ENCODE measurements around the gene CSH1.

CSH1 gene

DNA sequence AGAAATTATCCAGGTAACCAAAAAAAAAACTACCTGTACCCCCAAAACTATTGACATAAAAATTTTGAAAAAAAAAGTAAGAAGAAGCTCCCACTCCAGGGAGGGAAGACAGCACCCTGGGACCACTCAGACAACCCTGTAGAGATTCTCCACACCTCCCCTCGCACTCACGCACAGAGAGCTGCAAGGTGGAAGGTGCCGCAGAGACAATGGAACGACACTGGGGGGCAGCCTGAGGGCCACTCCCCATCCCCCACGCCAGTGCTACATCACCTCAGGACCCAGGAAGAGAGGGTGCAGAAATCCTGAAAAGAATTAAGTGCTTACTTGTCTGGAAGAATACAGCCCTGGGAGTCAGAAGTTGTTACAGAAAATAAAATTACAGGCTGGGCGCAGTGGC lies 40.9 kb upstream of the CSH1 start:
- TF ChIP-seq, protein P1, sequence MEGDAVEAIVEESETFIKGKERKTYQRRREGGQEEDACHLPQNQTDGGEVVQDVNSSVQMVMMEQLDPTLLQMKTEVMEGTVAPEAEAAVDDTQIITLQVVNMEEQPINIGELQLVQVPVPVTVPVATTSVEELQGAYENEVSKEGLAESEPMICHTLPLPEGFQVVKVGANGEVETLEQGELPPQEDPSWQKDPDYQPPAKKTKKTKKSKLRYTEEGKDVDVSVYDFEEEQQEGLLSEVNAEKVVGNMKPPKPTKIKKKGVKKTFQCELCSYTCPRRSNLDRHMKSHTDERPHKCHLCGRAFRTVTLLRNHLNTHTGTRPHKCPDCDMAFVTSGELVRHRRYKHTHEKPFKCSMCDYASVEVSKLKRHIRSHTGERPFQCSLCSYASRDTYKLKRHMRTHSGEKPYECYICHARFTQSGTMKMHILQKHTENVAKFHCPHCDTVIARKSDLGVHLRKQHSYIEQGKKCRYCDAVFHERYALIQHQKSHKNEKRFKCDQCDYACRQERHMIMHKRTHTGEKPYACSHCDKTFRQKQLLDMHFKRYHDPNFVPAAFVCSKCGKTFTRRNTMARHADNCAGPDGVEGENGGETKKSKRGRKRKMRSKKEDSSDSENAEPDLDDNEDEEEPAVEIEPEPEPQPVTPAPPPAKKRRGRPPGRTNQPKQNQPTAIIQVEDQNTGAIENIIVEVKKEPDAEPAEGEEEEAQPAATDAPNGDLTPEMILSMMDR (IDR thresholded peaks at IDR 0.05), result no peak
- H3K9me3 ChIP-seq, result no peaks in the 10 kb centered on the region
- no peak overlapping the region for H3K4me3 ChIP-seq (ENCODE audit: low read depth in 1 of 2, low read length in 1 of 2)
- H3K4me1 ChIP-seq (ENCODE audit: control insufficient read depth in 1 of 2, insufficient read depth in 1 of 2, low read depth in 1 of 2, low read length in 1 of 2), result peaks cover 0 to 2% of the 10 kb centered on the region in 2 experiments
- H3K27me3 ChIP-seq, result peaks cover 5% of the 10 kb centered on the region
- H3K27ac ChIP-seq, result no peak overlapping the region
- H3K36me3 ChIP-seq, result no peaks in the 10 kb centered on the region

DNA sequence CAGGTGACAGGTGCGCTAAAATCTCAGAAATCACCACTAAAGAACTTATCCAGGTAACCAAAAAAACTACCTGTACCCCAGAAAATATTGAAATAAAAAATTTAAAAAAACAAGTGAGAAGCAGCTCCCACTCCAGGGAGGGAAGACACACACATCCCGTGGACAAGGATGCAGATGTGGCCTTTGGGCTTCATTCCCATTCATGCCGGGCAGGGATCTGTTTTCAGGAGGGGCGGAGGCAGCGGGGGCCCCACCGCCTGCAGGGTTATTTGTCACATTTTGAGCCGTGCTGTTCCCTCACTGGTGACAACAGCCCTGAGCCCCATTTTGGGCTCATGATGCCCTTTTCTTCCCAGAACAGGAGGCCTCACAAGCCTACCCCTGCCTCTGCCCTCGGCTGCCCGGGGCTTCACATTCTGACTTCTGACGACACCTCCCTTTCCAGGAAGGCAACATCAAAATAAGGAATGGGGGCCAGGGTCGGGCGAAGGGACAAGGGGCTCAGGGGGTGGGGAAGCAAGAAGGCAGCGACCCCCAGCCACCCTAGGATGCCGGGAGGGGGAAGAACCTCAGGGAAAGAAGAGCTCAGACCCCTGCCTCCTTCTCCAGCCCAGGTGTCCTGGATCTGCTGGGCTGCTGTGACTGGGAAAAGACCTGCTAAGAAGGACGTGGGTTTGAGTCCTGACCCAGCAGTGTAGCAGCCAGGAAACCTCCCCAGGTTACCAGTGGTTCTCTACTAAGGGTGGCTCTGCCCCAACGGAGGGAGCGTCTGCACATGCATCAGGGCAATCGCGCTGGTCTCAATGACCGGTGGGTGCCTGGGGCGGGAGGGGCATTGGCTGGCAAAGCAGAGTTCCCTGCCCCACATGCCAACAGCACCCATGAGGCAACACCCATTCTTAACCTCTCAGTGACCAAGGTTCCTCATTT lies 38.1 kb upstream of the CSH1 start:
- TF ChIP-seq, protein P1 (IDR thresholded peaks at IDR 0.05), result no peak
- Histone ChIP-seq H3K9me3 (no peaks in the 10 kb centered on the region), H3K4me3 (ENCODE audit: low read depth in 1 of 2, low read length in 1 of 2) (no peak overlapping the region), H3K27ac (no peak overlapping the region), H3K36me3 (no peaks in the 10 kb centered on the region), H3K27me3 (peaks cover 12% of the 10 kb centered on the region), H3K4me1 (ENCODE audit: control insufficient read depth in 1 of 2, insufficient read depth in 1 of 2, low read depth in 1 of 2, low read length in 1 of 2) (peaks cover 12 to 13% of the 10 kb centered on the region in 2 experiments)

DNA sequence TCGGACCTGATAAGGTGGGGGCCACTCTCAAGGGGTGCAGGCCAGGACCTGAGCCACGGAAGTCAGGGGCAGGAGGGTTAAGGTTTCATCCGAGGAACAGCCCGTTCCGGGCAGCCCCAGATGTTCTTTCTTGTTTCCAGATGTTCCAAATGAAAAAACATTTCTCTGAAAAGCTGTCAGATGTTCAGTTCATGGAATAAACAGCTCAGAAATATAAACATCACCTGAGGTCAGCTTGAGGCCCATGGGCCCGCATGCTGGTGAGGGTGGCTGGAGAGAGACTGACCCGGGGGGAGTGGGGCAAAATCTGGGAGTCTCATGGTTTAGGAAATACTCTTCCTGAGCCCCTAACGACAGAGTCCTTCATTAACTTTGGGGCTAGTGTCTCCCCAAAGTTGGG lies 37.2 kb upstream of the CSH1 start:
- Histone ChIP-seq H3K4me1 (ENCODE audit: control insufficient read depth in 1 of 2, insufficient read depth in 1 of 2, low read depth in 1 of 2, low read length in 1 of 2) (peaks cover 12 to 13% of the 10 kb centered on the region in 2 experiments), H3K9me3 (no peaks in the 10 kb centered on the region), H3K4me3 (ENCODE audit: low read depth in 1 of 2, low read length in 1 of 2) (no peak overlapping the region), H3K27me3 (peaks cover 12% of the 10 kb centered on the region), H3K27ac (no peak overlapping the region), H3K36me3 (no peaks in the 10 kb centered on the region)
- TF ChIP-seq, protein P1 (IDR thresholded peaks at IDR 0.05), result no peak

DNA sequence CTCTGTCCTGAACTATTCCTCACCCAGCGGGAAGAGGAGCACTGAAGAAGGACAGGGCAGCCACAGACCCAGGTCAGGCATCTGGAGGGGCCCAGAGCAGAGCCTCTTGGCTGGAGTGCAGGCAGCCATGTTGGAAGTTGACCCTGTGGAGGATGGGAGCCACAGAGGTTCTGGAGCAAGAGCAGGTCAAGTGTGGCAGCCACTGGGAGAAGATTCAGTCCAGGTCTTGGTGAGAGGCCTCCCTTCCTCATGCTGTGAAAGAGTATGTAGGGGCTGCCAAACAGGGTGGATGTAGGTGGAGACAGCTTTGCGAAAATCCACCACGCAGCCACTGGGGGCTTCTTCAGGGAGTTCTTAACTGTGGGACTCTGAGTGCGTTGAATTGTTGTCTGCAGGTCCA lies 36.3 kb upstream of the CSH1 start:
- Histone ChIP-seq H3K27ac (no peak overlapping the region), H3K36me3 (no peaks in the 10 kb centered on the region), H3K27me3 (peaks cover 12% of the 10 kb centered on the region), H3K9me3 (no peaks in the 10 kb centered on the region), H3K4me3 (ENCODE audit: low read depth in 1 of 2, low read length in 1 of 2) (no peak overlapping the region), H3K4me1 (ENCODE audit: control insufficient read depth in 1 of 2, insufficient read depth in 1 of 2, low read depth in 1 of 2, low read length in 1 of 2) (peaks cover 12 to 13% of the 10 kb centered on the region in 2 experiments)
- TF ChIP-seq, protein P1 (IDR thresholded peaks at IDR 0.05), result no peak

DNA sequence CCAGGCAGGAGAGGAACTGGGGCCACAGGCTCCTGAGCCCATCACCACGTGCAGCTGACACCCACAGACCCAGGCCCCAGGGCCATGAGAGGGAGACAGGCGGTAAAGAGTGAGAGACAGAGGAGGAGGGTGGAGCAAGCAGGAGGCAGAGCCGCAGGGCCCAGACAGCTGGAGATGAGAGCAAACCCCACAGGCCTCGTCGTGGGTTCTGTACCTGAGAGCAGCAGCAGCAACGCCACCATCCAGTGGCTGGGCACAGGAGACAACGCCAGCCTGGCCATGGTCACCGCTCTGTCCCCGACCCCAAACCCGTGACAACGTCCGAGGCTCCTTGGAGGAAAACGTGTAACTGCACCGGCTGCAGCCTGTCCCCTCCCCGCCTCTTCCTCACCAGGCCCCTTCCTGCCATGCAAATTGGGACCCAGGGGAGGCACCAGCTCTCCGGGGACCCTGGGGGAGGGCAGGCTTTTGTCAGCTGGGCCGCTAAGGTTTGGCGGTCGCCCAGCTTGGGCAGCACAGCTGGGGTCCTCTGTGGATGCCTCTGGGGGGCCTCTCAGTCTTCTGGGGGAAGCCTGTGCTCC lies 35.7 kb upstream of the CSH1 start, which contains the start of gene CD79B:
TSS of gene CD79B (minus strand) at position 351 of the 581 bp plus-strand sequence. CDS start at position 281, 70 bp downstream.
- Histone ChIP-seq H3K36me3 (no peaks in the 10 kb centered on the region), H3K27me3 (peaks cover 12% of the 10 kb centered on the region), H3K4me1 (ENCODE audit: control insufficient read depth in 1 of 2, insufficient read depth in 1 of 2, low read depth in 1 of 2, low read length in 1 of 2) (peaks cover 12 to 13% of the 10 kb centered on the region in 2 experiments), H3K9me3 (no peaks in the 10 kb centered on the region), H3K27ac (no peak within 1 kb of the TSS), H3K4me3 (ENCODE audit: low read depth in 1 of 2, low read length in 1 of 2) (no peak within 1 kb of the TSS)
- TF ChIP-seq, protein P1 (IDR thresholded peaks at IDR 0.05), result no peak
